HepG2 (cell line): Measurements from ENCODE around the gene ZWILCH. TPM values are rescaled to one million over a fixed set of nuclear protein-coding genes. Genes with fewer than 3 reads are reported as not detected.

ENCODE experiments used
- ATF5 ChIP-seq: sonication (generic); formaldehyde crosslinking; IDR thresholded peaks from 2 replicates; pipeline ENCODE4 v1.4.0; 2020; ENCODE audit warnings: mild to moderate bottlenecking, low read depth, missing genetic modification reagents
- CCAR2 ChIP-seq: fragments of 200-400 bp; formaldehyde crosslinking; optimal IDR thresholded peaks from 2 replicates; pipeline ENCODE3; 2018; ENCODE audit warnings: low read depth, mild to moderate bottlenecking, low read length, moderate library complexity
- ETS1 ChIP-seq: sonication (generic); formaldehyde crosslinking; IDR thresholded peaks from 2 replicates; pipeline ENCODE4 v1.4.0; 2020; ENCODE audit warnings: missing genetic modification reagents
- EZH2 ChIP-seq: conservative IDR thresholded peaks from 2 replicates; pipeline ENCODE4 v1.6.1; 2012; ENCODE audit warnings: mild to moderate bottlenecking, low read depth, low read length, moderate library complexity
- GABPA ChIP-seq, 2 experiments: IDR thresholded peaks; 2 replicates each; pipeline ENCODE4 v1.6.1; 2011 to 2016; ENCODE audit warnings: low read depth in 2 of 2, low read length in 1 of 2, missing biosample characterization in 1 of 2, missing genetic modification characterization in 1 of 2
- HDAC1 ChIP-seq: sonication (generic); formaldehyde crosslinking; IDR thresholded peaks from 2 replicates; pipeline ENCODE4 v1.5.1; 2020; ENCODE audit warnings: mild to moderate bottlenecking, missing genetic modification reagents
- HNF1B ChIP-seq: sonication (generic); formaldehyde crosslinking; IDR thresholded peaks from 2 replicates; pipeline ENCODE4 v1.5.1; 2020; ENCODE audit warnings: mild to moderate bottlenecking, moderate library complexity, missing genetic modification reagents
- IRF2 ChIP-seq: IDR thresholded peaks from 2 replicates; pipeline ENCODE4 v1.6.1; 2018; ENCODE audit warnings: missing genetic modification reagents, missing compliant biosample characterization
- KDM5A ChIP-seq: fragments of 200-600 bp; sonication (generic); IDR thresholded peaks from 2 replicates; pipeline ENCODE4 v1.7.0; 2018; ENCODE audit warnings: antibody characterized with exemption, mild to moderate bottlenecking, low read length, borderline replicate concordance
- NCOR1 ChIP-seq: fragments of 200-600 bp; sonication (generic); IDR thresholded peaks from 2 replicates; pipeline ENCODE4 v1.7.0; 2017; ENCODE audit warnings: antibody characterized with exemption, low read length, borderline replicate concordance
- NONO ChIP-seq, 2 experiments: fragments of 450-650 bp in 1 of 2; sonication (generic) in 1 of 2; formaldehyde crosslinking in 1 of 2; IDR thresholded peaks in 1 of 2; conservative IDR thresholded peaks in 1 of 2; 2 replicates each; pipeline versions ENCODE4 v1.6.1 to v1.8.0; 2017 to 2022; ENCODE audit warnings: mild to moderate bottlenecking in 1 of 2, missing genetic modification reagents in 1 of 2, moderate library complexity in 1 of 2
- NPAS2 ChIP-seq: sonication (generic); formaldehyde crosslinking; IDR thresholded peaks from 2 replicates; pipeline ENCODE4 v1.8.0; 2022; ENCODE audit warnings: mild to moderate bottlenecking, missing genetic modification reagents, borderline replicate concordance
- NR1H2 ChIP-seq: sonication (generic); formaldehyde crosslinking; IDR thresholded peaks from 2 replicates; pipeline ENCODE4 v1.8.1; 2022; ENCODE audit warnings: low read depth, missing genetic modification reagents, borderline replicate concordance
- TRIM24 ChIP-seq: sonication (generic); formaldehyde crosslinking; IDR thresholded peaks from 2 replicates; pipeline ENCODE4 v1.8.0; 2022; ENCODE audit warnings: mild to moderate bottlenecking, missing genetic modification reagents
- USF2 ChIP-seq, 2 experiments: sonication (generic) in 1 of 2; formaldehyde crosslinking in 1 of 2; IDR thresholded peaks; 2 replicates each; pipeline versions ENCODE4 v1.5.1 to v1.6.1; 2011 to 2020; ENCODE audit warnings: borderline replicate concordance in 1 of 2, low read depth in 1 of 2, low read length in 1 of 2, mild to moderate bottlenecking in 1 of 2, missing genetic modification reagents in 1 of 2, moderate library complexity in 1 of 2
- ZNF160 ChIP-seq: sonication (generic); formaldehyde crosslinking; IDR thresholded peaks from 2 replicates; pipeline ENCODE4 v1.8.0; 2022; ENCODE audit warnings: mild to moderate bottlenecking, inconsistent platforms, missing genetic modification reagents
- ZNF343 ChIP-seq: sonication (generic); formaldehyde crosslinking; IDR thresholded peaks from 2 replicates; pipeline ENCODE4 v1.4.0; 2020; ENCODE audit warnings: mild to moderate bottlenecking, missing genetic modification reagents
- ZNF543 ChIP-seq: sonication (generic); formaldehyde crosslinking; IDR thresholded peaks from 2 replicates; pipeline ENCODE4 v1.4.0; 2020; ENCODE audit warnings: mild to moderate bottlenecking, missing genetic modification reagents
- ZNF576 ChIP-seq: sonication (generic); formaldehyde crosslinking; IDR thresholded peaks from 2 replicates; pipeline ENCODE4 v1.4.0; 2020; ENCODE audit warnings: mild to moderate bottlenecking, missing genetic modification reagents
- ZNF619 ChIP-seq: sonication (generic); formaldehyde crosslinking; IDR thresholded peaks from 2 replicates; pipeline ENCODE4 v1.4.0; 2020; ENCODE audit warnings: mild to moderate bottlenecking, missing genetic modification reagents
- ZNF775 ChIP-seq: sonication (generic); formaldehyde crosslinking; IDR thresholded peaks from 2 replicates; pipeline ENCODE4 v1.4.0; 2020; ENCODE audit warnings: missing genetic modification reagents, mild to moderate bottlenecking, moderate library complexity, borderline replicate concordance
- polyA plus RNA-seq, 8 experiments: library from polyadenylated mRNA; depleted of rRNA in 3 of 8; stranded (reverse) in 7 of 8; unstranded in 1 of 8; fragments of >200 nt; fragmentation: Illumina TruSeq in 4 of 8; extraction: Trizol in 4 of 8; gene quantifications; 2 replicates each; pipeline versions ENCODE4 v1.2.1 to v1.2.3, GENCODE V29; 2011 to 2016; ENCODE audit warnings: low read depth in 4 of 8, missing spikeins in 1 of 8, mixed read lengths in 1 of 8; ENCODE audit not compliant: insufficient read depth in 1 of 8
- total RNA-seq, 5 experiments: library from RNA; depleted of rRNA; stranded (reverse); fragments of >200 nt; fragmentation: Illumina TruSeq; extraction: Trizol; gene quantifications; 2 replicates each; pipeline ENCODE4 v1.2.3, GENCODE V29; 2016; ENCODE audit warnings: low read depth in 1 of 5

The ZWILCH gene
- total and polyA plus RNA-seq, 2 of the 13 experiments (the other 11 are each of a cell fraction or from before 2014, with no cell fraction given) = 9.5 to 27.8 TPM

- no peak for TF ChIP-seq TRIM24 (CRISPR knock-in tag)
- TF ChIP-seq KDM5A = peak; percentile 86
- no peak for TF ChIP-seq ZNF343 (CRISPR knock-in tag)
- TF ChIP-seq EZH2 = no peak
- no peak for TF ChIP-seq CCAR2
- no peak for TF ChIP-seq ATF5
- 0 out of 2 replicates have a peak, but pooled peaks have one; percentile 21 for TF ChIP-seq NCOR1
- peak; percentile 82 for TF ChIP-seq HNF1B (CRISPR knock-in tag)
- TF ChIP-seq NR1H2 (CRISPR knock-in tag) = 0 out of 2 replicates have a peak, but pooled peaks have one; percentile 63
- peak; percentile 57 for TF ChIP-seq GABPA (IDR thresholded peaks at IDR 0.05; ENCODE audit: low read depth, low read length)
- peak; percentile 86 for TF ChIP-seq GABPA (CRISPR knock-in tag; IDR thresholded peaks at IDR 0.05; ENCODE audit: low read depth)
- TF ChIP-seq NPAS2 (CRISPR knock-in tag) = no peak
- TF ChIP-seq ETS1 (CRISPR knock-in tag) = no peak
- no peak for TF ChIP-seq ZNF543 (CRISPR knock-in tag)
- peak; percentile 89 for TF ChIP-seq IRF2 (CRISPR knock-in tag)
- no peak for TF ChIP-seq NONO (IDR thresholded peaks at IDR 0.05)
- peak; percentile 98 for TF ChIP-seq NONO (CRISPR knock-in tag; conservative IDR thresholded peaks at IDR 0.05)
- peak; percentile 98 for TF ChIP-seq HDAC1 (CRISPR knock-in tag)
- no peak for TF ChIP-seq USF2 (IDR thresholded peaks at IDR 0.05; ENCODE audit: low read depth, low read length)
- TF ChIP-seq USF2 (CRISPR knock-in tag; IDR thresholded peaks at IDR 0.05; ENCODE audit: borderline replicate concordance) = no peak; the same call in 1 of the 2 replicates
- TF ChIP-seq ZNF619 = peak; percentile 95
- no peak; the same call in 1 of the 2 replicates for TF ChIP-seq ZNF160 (CRISPR knock-in tag)
- no peak for TF ChIP-seq ZNF775 (CRISPR knock-in tag)
- TF ChIP-seq ZNF576 (CRISPR knock-in tag) = no peak
These were observed 7.3 kb upstream of the ZWILCH start, which contains the start of gene SNAPC5 (continued) for GRCh38 chr15:66497502-66498455.
